ENCODE results near the gene NDFIP2.

The NDFIP2 gene

GRCh38 chr13:79447741-79448140 lies 33.2 kb upstream of the NDFIP2 start:
- TF ChIP-seq, protein P1, sequence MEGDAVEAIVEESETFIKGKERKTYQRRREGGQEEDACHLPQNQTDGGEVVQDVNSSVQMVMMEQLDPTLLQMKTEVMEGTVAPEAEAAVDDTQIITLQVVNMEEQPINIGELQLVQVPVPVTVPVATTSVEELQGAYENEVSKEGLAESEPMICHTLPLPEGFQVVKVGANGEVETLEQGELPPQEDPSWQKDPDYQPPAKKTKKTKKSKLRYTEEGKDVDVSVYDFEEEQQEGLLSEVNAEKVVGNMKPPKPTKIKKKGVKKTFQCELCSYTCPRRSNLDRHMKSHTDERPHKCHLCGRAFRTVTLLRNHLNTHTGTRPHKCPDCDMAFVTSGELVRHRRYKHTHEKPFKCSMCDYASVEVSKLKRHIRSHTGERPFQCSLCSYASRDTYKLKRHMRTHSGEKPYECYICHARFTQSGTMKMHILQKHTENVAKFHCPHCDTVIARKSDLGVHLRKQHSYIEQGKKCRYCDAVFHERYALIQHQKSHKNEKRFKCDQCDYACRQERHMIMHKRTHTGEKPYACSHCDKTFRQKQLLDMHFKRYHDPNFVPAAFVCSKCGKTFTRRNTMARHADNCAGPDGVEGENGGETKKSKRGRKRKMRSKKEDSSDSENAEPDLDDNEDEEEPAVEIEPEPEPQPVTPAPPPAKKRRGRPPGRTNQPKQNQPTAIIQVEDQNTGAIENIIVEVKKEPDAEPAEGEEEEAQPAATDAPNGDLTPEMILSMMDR (IDR thresholded peaks at IDR 0.05; ENCODE audit: low read depth, low read length): no peak
- no peak overlapping the region for H3K27ac ChIP-seq
- no peaks in the 10 kb centered on the region for H3K9me3 ChIP-seq (ENCODE audit: severe bottlenecking)
- peaks cover 29% of the 10 kb centered on the region for H3K27me3 ChIP-seq (ENCODE audit: insufficient read depth, low read depth, severe bottlenecking)
- no peak overlapping the region for H3K4me3 ChIP-seq (ENCODE audit: low read depth, low read length)
- DNase-seq: no peak
- no peaks in the 10 kb centered on the region for H3K36me3 ChIP-seq

GRCh38 chr13:79448413-79448812 lies 32.5 kb upstream of the NDFIP2 start:
- Histone ChIP-seq H3K9me3 (ENCODE audit: severe bottlenecking) (no peaks in the 10 kb centered on the region), H3K27ac (no peak overlapping the region), H3K4me3 (ENCODE audit: low read depth, low read length) (no peak overlapping the region), H3K27me3 (ENCODE audit: insufficient read depth, low read depth, severe bottlenecking) (peaks cover 29% of the 10 kb centered on the region), H3K36me3 (no peaks in the 10 kb centered on the region)
- TF ChIP-seq, protein P1 (IDR thresholded peaks at IDR 0.05; ENCODE audit: low read depth, low read length): no peak
- DNase-seq: no peak

DNA sequence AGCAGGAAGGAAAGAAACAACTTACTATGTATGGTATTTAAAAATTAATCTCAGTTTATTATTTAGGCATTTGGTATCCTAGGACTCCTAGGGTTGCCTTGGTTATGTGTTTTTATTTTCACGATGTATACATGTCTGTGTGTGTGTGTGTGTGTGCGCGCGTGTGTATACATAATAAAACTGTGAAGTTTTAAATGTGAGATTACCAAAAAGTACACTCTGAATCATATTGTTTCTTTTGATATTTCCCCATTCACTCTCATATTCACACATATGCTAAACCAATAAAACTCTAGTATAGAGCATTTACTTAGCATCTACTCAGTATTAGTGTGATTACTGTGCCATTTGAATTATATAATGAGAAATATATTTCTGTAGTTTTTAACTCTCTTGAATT lies 30.8 kb upstream of the NDFIP2 start:
- no peaks in the 10 kb centered on the region for H3K36me3 ChIP-seq
- no peak overlapping the region for H3K27ac ChIP-seq
- peaks cover 29% of the 10 kb centered on the region for H3K27me3 ChIP-seq (ENCODE audit: insufficient read depth, low read depth, severe bottlenecking)
- no peaks in the 10 kb centered on the region for H3K9me3 ChIP-seq (ENCODE audit: severe bottlenecking)
- TF ChIP-seq, protein P1 (IDR thresholded peaks at IDR 0.05; ENCODE audit: low read depth, low read length): no peak
- no peak for DNase-seq
- no peak overlapping the region for H3K4me3 ChIP-seq (ENCODE audit: low read depth, low read length)

GRCh38 chr13:79451500-79451962 lies 29.4 kb upstream of the NDFIP2 start:
- Histone ChIP-seq H3K4me3 (ENCODE audit: low read depth, low read length) (no peak overlapping the region), H3K9me3 (ENCODE audit: severe bottlenecking) (no peaks in the 10 kb centered on the region), H3K27ac (no peak overlapping the region), H3K36me3 (no peaks in the 10 kb centered on the region), H3K27me3 (ENCODE audit: insufficient read depth, low read depth, severe bottlenecking) (peaks cover 19% of the 10 kb centered on the region)
- TF ChIP-seq, protein P1 (IDR thresholded peaks at IDR 0.05; ENCODE audit: low read depth, low read length): no peak
- DNase-seq: no peak

GRCh38 chr13:79452239-79452913 lies 28.6 kb upstream of the NDFIP2 start:
- TF ChIP-seq, protein P1 (IDR thresholded peaks at IDR 0.05; ENCODE audit: low read depth, low read length): no peak
- DNase-seq: no peak
- H3K27ac ChIP-seq: no peak overlapping the region
- H3K4me3 ChIP-seq (ENCODE audit: low read depth, low read length): no peak overlapping the region
- peaks cover 11% of the 10 kb centered on the region for H3K27me3 ChIP-seq (ENCODE audit: insufficient read depth, low read depth, severe bottlenecking)
- H3K36me3 ChIP-seq: no peaks in the 10 kb centered on the region
- H3K9me3 ChIP-seq (ENCODE audit: severe bottlenecking): no peaks in the 10 kb centered on the region

DNA sequence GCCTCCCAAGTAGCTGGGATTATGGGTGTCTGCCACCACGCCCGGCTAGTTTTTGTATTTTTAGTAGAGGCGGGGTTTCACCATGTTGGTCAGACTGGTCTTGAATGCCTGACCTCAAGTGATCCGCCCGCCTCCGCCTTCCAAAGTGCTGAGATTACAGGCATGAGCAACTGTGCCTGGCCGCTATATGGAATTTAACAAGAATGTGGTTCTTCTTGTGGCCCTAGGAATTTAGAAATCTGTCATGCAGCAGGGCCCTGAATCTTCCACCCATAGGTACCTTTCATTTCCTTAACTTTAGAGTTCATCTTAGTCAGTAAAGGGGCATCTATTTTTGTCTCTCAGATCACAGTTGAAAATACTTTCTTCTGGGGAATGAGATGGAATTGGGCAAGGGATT lies 25.6 kb upstream of the NDFIP2 start:
- TF ChIP-seq, protein P1 (IDR thresholded peaks at IDR 0.05; ENCODE audit: low read depth, low read length): no peak
- H3K9me3 ChIP-seq (ENCODE audit: severe bottlenecking): no peaks in the 10 kb centered on the region
- H3K27me3 ChIP-seq (ENCODE audit: insufficient read depth, low read depth, severe bottlenecking): no peaks in the 10 kb centered on the region
- no peak overlapping the region for H3K4me3 ChIP-seq (ENCODE audit: low read depth, low read length)
- DNase-seq: no peak
- H3K27ac ChIP-seq: no peak overlapping the region
- H3K36me3 ChIP-seq: no peaks in the 10 kb centered on the region
